NCI-H526 (cell line): ENCODE data around the gene DUOX1.
"Not testable (repeated sequence)": the region's sequence is repeated elsewhere in the genome, so short reads cannot be mapped to it uniquely, and the experiment has no call there.

Experiments used
- DNase-seq, 2 experiments: peaks; one replicate each; lab custom pipeline; 2025; lab: John Stamatoyannopoulos, UW

Gene DUOX1

DNA sequence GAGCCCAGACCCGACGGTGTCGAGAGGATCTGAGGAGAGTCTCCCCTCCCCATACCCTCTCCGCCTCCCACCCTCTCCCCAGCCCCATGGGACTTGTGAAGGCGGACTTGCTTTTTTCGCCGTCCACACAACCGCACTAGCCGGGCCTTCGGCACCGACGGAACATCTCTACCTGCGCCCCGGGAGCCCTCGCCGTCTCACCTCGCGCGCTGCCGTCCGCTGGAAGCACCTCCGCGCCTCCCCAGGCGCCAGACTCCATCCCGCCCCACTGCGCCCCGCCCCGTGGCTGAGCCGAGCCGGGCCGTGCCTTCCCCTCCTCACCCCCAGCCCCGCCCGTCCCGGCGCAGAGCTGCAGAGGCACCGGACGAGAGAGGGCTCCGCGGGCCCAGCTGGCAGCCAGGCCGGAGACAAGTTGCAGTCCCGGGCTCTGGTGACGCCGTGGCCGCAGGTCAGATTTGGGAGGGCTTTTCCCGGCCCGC is at the start of gene DUOX1, which contains the start of gene DUOXA1:
Gene DUOX1 (plus strand): TSS at position 344 of the 479 bp plus-strand sequence. CDS start 1,973 bp downstream, outside the sequence.
Gene DUOXA1 (minus strand): TSS at position 229 of the 479 bp plus-strand sequence. CDS start 6,865 bp downstream, outside the sequence.
- DNase-seq = peak in 1 of 2 experiments; percentile 28

DNA sequence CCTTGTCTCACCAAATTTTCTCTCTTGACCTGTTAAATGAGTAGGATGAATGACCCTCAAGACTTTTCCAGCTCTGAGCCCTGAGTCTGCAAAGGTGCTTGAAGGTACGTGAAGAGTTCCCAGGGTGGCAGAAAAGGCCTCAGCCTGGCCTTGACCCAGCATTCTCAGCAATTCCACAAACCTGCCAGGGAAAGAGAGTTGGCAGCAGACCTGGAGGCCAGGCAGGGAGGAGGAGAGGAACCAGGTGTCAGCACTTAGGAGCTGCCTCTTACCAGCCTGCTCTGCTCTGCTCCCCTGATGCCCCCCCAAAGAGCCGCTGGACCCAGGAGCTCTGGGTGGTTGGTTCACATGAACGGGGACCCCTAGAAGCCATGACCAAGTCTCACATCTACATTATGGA is 49.2 kb upstream of the DUOX1 start:
- DNase-seq = not testable (repeated sequence)

DNA sequence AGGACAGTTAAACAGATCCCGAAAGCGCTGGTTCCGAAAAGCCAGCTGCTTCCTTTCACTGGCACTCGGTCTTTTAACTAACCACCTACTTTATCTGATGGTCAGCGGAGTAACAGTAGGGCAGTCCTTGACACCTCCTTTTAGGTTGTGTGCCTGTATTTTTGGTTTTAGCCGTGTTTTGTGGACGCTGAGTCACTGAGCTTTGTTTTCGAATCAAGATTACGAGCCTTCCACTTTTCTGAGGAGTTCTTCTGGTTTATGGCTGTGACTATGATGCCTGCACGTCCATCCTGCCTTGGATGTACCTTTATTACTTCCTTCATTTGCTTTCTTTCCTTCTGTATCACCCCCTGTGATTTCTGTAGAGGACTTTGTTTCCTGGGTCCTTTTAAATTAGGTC is 47.4 kb upstream of the DUOX1 start:
- not testable (repeated sequence) for DNase-seq

DNA sequence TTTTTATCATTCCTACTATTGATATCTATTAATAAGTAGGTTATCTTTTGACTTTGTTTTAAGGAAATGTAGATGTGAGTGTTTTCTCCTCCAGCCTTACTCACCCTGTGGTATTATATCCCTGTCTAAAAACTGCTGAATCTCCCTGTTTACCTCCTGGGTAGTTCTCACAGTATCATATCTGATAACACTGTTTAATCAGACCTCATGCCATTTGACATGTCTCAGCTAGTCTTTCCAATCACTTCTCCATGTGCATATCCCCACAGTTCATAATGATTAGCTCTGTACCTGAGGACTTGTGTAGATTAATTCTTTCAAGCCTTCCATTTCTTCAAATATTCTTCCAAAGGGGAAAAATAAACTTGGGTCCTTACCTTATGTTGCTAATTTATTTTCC is 46.6 kb upstream of the DUOX1 start:
- DNase-seq = no peak

DNA sequence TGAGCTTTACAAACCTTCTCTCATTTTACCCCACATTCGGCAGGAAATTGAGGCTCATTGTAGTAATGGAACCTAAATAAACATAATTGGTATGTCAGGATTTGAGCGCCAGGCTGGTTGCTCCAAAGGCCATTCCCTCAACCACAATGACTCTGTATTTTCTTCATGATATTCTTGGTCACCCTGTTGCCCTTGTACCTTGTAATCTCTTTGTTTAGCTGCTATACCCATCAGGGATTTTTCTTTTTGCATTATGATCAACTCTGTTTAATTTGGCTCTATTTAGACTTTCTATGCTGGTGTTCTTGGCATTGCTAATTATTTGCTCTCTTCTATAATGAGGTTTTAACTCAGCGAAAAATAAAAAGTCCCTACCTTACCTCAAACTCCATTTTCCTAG is 45.6 kb upstream of the DUOX1 start:
- DNase-seq = no peak

DNA sequence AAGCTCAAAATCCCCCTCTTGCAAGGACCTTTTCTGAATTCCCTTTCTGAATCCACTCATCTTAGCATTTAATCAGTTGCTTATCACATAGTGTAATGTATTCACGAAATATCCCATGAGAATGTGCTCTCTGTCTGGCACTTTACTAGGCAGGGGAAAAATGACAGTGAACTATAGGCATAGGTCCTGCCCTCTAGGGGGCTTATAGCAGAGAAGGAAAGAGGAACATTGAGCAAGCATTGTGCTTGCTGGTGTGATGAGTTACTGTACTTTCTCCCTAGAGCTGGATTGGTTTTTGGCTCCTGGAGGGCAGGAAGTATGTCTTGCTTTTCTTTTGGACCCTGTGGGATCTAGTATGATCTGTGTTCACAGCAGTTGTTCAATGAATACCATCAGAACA is 42.3 kb upstream of the DUOX1 start:
- DNase-seq = no peak

DNA sequence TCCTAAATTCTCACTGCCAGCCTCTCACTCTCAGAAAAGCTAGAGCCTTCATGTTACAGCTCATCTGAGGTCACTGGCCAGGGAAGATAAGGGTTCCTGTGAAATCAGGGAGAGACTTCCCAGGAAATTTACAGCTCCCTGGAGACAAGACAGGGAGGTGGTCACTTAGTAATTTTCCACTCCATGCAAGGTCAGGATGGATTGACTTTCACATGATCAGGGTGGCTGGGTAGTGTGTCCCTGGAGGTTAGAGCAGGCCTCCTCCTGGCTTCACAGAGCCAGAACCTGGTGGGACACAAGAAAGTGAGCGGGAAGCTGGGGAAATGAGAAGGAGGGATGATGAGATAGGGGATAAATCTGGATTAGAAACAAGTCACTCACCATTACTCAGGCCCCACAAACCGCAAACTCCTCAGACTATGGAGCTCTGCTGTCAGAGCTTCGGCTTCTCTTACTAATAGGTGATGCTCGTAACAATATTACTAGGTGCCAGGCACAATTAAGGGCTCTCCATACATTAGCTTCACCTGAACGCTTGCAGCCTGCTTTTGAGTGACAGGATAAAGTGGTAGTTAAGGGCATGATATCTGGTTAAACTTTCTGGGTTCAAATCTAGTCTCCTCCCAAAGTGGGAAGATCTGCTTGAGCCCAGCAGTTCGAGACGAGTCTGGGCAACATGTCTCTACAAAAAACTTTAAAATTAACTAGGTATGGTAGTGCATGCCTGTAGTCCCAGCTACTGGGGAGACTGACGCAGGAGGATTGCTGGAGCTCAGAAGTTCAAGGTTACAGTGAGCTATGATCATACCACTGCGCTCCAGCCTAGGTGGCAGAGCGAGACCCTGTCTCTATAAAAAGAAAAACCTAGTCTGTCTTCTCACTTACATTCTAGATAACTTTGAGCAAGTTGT is 40.7 kb upstream of the DUOX1 start:
- DNase-seq = no peak

DNA sequence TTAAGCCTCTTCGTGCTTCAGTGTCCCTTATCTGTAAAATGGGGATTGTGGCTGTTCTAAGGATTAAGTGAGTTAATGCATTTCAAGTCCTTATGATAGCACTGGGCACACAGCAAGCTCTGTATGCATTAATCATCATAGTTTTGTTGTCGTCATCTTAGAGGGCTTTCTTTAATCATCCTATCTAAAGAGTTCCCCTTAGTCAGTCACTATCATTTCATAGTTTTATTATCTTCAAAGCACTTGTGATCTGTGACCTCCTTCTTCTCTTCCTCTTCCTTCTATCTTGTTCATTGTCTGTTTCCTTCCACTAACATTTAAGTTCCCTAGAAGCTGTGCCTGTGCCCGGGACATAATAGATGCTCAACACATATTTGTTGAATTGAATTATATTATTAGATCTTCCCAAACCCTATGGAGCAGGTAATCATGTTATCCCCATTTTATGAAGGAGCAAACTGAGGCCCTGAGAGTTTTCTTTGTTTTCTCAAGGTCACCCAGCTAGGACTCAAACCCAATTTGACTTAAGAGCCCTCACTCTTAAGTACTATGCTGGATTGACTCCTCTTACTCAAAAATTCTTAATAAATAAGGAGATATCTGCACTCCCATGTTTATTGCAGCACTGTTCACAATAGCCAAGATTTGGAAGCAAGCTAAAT is 40.0 kb upstream of the DUOX1 start:
- no peak for DNase-seq

DNA sequence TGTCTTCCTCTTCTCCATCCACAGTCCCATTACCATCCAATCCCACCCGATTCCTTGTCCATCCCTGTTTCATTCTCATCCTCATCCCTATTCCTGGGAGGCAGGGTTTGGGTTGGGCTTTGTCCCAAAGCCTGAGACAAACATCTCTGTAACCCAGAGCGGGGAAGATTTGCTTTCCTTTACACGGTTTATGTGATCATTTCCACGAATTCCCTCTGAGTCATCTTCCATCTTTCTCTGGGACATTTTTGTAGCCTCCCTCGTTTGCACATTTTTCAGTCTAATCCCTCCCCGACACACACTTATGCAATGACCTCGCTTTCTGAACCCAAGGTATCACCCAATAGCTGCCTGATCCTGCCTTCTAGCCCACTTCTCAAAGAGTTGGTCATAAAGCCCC is 38.6 kb upstream of the DUOX1 start:
- DNase-seq = no peak

DNA sequence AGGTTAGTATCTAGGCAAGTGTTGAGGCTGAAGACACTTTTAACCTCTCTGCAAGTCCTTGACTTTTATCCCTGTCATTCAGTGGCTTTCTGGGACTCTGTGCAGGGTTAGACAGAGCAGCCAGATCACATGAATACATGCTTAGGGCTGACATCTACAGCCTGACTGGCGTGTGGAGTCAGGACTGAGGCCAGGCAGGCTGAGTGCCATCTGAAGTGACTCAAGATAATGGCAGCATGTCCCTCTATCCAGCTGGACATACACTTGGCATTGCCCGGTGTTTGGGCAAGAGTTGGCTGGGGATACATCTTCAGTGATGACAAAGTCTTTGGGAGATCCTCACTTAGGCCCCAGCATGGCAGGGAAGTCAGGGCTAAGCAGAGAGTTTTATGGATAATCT is 38.2 kb upstream of the DUOX1 start:
- no peak for DNase-seq

DNA sequence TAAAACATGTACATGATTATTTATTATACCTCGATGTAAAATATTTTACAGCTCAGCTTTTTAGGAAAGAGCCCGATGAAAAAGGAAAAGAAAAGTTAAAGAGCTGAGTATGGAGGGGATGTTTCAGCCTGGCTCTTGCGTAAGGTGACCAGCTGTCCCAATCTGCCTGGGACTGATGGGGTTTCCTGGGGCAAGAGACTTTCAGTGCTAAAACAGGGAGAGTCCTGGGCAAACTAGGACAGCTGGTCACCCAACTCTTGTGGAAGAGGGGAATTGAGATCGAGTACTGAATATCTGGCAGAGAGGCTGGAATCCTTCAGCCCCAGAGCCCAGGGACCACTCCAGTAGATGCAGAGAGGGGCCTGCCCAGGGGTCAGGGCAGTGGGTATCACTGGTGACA is 36.8 kb upstream of the DUOX1 start:
- no peak for DNase-seq

DNA sequence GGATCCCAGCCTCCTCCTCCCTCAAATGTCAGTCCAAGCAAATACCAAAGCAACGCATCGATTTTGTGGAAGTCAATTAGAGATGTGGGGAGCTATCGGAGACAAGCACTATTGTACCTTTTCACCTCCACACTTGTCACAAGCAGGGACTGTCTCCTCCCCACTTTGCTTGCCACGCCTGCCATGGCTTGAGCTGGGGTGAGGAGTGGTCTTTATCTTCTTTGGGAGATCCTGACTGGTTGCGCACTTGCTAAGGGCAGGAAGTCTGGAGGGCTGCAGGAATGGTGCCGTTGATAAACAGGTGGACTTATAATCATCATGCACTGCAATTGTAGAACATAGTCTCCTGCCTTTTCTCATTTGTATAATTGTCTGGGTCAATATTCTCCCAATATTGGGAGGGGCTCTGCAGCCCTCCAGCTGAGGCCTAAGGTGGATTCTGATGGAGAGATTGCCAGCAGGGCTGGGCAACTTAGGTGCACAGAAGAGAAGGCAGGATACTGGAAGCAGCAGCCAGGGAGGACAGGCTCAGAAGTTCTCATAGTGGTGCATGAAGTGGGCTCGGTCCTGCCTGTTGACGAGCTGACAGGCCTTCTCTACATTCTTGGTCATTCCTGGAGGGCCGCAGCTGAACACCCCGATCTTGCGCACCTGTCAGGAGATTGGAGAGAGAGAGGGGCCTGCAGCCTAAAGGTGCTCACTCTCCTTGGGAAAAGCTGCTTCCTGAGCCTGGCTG is 36.0 kb upstream of the DUOX1 start:
- no peak for DNase-seq

DNA sequence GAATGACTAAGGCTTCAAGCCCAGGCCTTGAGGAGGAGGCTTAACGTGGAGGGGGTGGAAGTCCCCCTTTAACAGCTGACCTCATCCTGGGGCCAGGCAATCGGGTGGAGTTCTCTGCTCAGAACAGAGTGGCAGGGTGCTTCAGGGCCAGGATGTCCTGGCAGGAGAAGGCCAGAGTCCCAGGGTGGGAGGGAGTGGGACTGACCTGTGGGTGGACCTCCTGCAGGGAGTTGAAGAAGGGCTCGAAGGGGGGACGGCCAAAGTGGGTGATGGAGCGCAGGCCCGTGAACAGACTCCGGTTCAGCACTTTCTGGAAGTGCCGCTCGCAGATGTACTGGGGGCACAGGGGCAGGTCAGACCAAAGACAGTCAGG is 35.5 kb upstream of the DUOX1 start:
- no peak for DNase-seq

DNA sequence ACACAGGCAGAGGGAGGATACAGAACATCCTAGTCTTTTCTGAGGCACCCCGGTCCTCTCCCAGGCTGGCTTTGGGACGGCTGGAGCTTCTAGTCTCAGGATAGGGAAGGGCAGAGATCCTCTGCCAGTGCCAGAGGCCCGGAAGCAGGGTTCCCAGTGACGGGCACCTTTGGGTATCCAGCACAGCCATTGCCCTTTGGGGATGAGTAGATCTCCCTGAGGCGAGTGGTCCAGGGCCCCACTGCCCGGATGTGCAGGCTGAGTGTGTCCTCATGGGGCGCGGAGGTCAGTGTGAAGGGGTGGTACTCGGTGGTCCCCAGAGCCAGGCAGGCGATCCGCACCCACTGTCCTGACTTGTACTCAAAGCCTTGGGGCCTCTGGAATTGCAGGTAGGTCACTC is 34.1 kb upstream of the DUOX1 start:
- no peak for DNase-seq

DNA sequence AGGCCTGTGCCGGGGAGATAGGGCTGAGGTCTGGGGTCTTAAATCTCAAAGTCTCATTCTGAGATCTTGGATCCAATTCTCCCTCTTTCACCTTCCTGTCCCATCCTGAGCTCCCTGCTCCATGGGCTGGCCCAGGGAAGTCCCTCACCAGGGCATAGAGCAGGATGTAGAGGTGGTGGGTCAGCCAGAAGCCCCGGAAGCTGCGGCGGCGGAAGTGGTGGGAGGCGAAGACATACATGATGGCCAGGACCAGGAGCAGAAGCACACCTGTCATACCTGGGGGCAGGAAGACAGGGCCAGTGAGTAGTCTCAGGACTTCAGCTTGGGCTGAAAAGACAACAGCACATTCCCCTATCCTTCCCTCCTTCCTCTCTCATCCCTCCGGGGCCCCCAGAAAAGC is 32.3 kb upstream of the DUOX1 start:
- DNase-seq = no peak

DNA sequence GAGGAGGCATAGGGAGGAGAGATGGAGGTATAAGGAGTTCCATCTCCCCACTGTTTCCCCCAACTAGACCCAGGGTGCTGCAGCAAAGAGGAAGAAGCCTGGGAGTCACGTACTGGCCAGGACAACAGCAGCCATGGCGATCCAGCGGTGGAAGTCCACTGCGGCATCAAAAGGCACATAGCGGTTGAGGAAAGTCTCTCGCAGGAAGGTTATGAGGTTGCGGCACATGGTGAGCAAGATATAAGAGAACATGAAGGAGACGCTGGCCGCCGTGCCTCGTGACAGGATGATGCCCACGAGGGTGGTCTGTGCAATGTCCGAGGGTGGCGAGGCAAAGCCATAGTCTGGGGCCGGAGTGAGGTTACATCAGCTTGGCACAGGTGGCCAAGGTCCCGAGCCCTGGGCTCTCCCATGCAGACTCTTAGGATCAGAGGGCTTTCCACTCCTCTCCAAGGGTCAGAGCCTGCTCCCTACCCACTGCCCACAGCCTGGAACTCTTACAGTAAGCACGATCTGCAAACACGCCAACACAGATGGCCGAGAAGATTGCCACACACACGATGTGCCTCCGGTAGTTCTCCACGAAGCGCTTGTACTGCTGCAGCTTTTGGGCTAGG is 30.1 kb upstream of the DUOX1 start:
- no peak for DNase-seq

DNA sequence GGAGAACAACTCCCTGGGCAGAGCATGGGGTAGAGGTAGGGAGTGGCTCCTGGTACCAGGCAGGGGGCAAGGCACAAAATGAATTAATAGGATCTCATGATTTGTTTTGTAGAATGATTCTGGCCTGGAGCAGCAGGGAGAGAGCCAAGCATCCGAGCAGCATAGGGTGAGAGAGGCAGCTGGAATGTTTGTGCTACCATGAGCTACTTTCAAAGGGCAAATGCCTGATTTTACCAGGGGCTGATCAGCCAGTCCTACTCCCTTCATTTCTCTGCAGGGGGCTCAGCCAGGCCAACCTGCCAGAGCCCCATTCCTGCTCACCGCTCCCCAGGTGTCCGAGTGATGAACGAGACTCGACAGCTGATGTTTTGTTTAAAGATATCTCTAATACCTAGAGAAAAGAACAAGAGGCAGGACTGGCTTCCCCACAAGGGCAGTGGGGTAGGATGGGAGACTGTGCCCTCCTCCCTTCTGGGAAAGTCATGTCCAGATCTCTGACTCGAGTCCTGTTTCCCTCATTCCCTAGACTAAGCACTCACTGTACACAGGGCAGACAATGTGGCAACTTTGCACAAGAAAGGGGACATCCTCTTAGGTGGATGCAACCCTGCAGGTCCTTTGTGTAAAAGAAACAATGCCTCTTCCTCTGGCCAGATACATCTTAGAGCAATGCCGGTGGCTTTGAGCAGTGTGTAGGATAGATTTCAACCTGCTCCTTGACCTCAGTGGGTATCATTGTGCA is 28.7 kb upstream of the DUOX1 start:
- no peak for DNase-seq

DNA sequence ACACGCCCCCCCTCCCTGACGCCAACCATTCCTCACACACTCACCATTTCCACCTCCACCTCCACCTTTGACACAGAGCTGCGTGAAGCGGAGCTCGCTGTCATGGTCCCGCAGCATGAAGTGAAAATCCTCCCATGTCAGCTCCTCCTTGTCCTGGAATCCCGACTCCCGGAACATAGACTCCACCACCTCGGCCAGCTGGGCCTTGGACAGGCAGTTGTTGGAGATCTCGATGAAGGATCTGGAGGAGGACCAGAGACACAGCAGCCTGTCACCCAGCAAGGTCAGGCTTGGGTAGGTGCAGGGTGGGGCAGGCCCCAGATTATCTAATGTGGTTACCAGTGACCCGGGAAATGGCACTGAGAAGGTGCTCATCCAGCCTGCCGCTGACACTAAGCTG is 28.0 kb upstream of the DUOX1 start:
- DNase-seq = no peak

DNA sequence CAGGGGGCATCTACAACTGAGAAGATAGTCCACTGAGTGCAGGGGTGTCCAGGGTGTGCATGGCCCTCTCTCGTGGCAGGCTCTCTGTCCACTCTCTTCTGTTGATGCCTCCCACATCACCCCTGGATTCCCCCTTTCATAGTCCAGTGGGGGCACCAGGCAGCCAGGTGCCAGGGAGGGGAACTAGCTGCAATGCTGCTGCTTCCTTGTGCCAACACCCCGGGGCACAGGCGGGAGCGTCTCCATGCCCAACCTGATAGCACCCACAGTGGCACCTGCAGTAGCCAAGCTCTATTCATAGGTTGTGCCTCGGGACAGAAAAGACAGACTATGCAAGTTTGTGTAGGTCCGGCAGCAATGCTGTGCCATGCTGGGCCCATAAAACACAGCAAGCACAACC is 27.6 kb upstream of the DUOX1 start:
- DNase-seq = no peak

DNA sequence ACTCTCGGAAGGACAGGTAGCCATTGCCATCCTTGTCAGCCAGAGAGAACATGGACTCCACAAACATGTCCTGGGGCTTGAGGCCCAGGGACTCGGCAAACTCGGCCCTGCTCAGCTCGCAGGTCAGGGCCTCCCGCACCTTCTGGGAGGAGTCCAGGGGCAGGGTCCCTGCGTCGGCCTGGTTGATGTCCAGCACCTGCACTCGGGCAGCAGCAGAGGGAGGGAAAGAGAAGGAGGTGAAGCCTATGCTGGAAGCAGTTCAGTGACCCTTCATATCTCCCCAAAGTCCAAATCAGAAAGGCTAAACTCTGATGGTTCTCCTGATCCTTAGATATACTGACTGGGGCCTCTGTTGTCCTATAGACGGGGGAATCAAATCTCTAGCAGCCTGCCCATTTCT is 25.6 kb upstream of the DUOX1 start:
- DNase-seq = not testable (repeated sequence)

DNA sequence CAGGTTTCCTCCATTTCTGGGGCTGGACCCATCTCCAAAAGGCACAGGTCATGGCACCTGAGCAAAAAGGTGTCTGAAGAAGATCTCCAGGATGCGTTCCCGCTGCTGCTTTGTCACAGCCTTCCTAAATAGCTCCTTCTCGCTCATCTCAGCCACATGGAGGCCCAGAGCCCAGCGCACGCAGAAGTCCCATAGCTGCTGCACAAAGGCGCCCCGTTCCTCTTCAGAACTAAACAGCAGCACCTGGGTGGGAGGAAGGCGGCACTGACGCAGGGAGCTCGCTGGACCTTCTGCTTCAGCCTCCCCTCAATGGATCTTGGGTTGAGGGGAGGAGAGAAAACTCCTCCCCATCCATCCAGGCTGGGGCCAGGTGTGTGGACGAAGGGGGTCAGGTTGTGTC is 24.2 kb upstream of the DUOX1 start:
- DNase-seq = no peak
